Ectodermal cell (in vitro differentiated cells): Measurements from ENCODE around the gene ANKRD36C. TPM values are rescaled to one million over a fixed set of nuclear protein-coding genes. Genes with fewer than 3 reads are reported as not detected.
"Not testable (repeated sequence)": the region's sequence is repeated elsewhere in the genome, so short reads cannot be mapped to it uniquely, and the experiment has no call there.

Source experiments
- H3K27ac ChIP-seq: 2 replicates; pipeline ENCODE4 v1.7.0; 2013; ENCODE audit warnings: mild to moderate bottlenecking, low read depth, low read length; ENCODE audit not compliant: insufficient read depth, poor library complexity, severe bottlenecking
- H3K27me3 ChIP-seq: 2 replicates; pipeline ENCODE4 v1.7.0; 2013; ENCODE audit warnings: mild to moderate bottlenecking, low read length; ENCODE audit not compliant: insufficient read depth, control insufficient read depth, poor library complexity, severe bottlenecking
- H3K36me3 ChIP-seq: one replicate; pipeline ENCODE4 v1.7.0; 2013; ENCODE audit warnings: low read length; ENCODE audit not compliant: control insufficient read depth, insufficient read depth
- H3K4me1 ChIP-seq: one replicate; pipeline ENCODE4 v1.7.0; 2013; ENCODE audit warnings: low read length; ENCODE audit not compliant: control insufficient read depth, insufficient read depth
- H3K4me3 ChIP-seq: 2 replicates; pipeline ENCODE4 v1.7.0; 2013; ENCODE audit warnings: low read depth, low read length, control low read depth; ENCODE audit not compliant: insufficient read depth
- H3K9me3 ChIP-seq: 2 replicates; pipeline ENCODE4 v1.7.0; 2013; ENCODE audit warnings: mild to moderate bottlenecking, low read length, moderate library complexity; ENCODE audit not compliant: control insufficient read depth
- whole genome bisulfite sequencing, 2 experiments: methylation state at CpG; one replicate each; pipeline ENCODE4 v1.1.7; 2013; ENCODE audit warnings: missing lambda C conversion rate in 2 of 2; 5-methylcytosine and 5-hydroxymethylcytosine counted together
- polyA plus RNA-seq, 4 experiments: library from polyadenylated mRNA; stranded (reverse); fragments of 50-300 nt; gene quantifications; one replicate each; pipeline ENCODE4 v1.2.3, GENCODE V29; 2013

Gene ANKRD36C
- 13.6 TPM for polyA plus RNA-seq (2013, experiment 1 of 4)
- polyA plus RNA-seq (2013, experiment 2 of 4): 16.2 TPM
- polyA plus RNA-seq (2013, experiment 3 of 4): 10.4 TPM
- 13.2 TPM for polyA plus RNA-seq (2013, experiment 4 of 4)

DNA sequence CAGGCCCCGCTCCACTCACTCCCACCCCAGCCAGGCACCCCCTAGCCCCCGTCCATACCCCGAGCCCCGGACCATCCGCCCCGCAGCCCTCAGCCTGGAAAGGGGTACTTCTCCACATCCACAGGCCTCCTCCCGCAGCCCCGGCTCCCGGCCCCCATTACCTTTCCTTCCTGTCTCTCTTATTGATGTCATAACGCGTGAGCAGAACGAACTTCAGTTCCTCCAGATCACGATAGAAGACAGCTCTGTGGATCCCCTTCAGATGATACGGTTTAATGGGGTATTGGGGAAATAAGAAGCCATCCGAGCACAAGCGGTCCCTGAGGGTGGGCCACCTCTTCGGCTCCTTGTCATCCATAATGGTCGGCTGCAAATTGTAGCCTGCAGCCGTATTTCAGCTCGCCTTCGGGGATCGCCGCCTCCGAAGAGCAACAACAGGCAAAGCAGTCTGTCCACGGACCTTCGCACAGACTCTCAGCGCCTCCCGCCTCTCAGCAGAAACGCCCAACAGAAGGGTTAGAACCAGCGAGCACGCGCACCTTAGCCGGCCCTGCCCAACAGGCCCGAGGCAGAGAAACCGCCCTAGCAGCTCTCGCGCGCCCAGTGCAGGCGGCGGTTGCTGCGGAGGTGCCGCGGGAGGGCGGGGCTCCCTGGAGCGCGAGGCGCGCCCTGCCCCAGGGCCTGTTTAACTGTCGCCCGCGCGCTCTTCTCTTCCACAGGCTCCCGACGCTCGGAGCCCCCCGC, at the start of gene ANKRD36C:
TSS of gene ANKRD36C (minus strand) at position 474 of the 744 bp plus-strand sequence. CDS start at position 358, 116 bp downstream.
- H3K9me3 ChIP-seq, H3K27ac ChIP-seq, H3K36me3 ChIP-seq, H3K4me1 ChIP-seq, H3K27me3 ChIP-seq: not testable (repeated sequence)
- peak within 1 kb of the TSS; percentile 65 for H3K4me3 ChIP-seq
- WGBS, 2 experiments: 1% methylated on average over 25 of the region's 56 CpGs

GRCh38 chr2:96035554-96035953, 43.9 kb upstream of the ANKRD36C start:
- not testable (repeated sequence) for H3K4me1 ChIP-seq, H3K27ac ChIP-seq, H3K36me3 ChIP-seq, H3K4me3 ChIP-seq, H3K27me3 ChIP-seq, H3K9me3 ChIP-seq
- no CpG with 5 or more reads among the region's 14 CpGs for WGBS, 2 experiments

- not testable (repeated sequence) for H3K27me3 ChIP-seq, H3K36me3 ChIP-seq, H3K27ac ChIP-seq, H3K4me3 ChIP-seq, H3K9me3 ChIP-seq, H3K4me1 ChIP-seq
- WGBS, 2 experiments: no CpG with 5 or more reads among the region's 34 CpGs
Measured at GRCh38 chr2:96034792-96035191, 43.2 kb upstream of the ANKRD36C start, which contains the start of gene GPAT2. Gene GPAT2, minus strand, starts transcription at chr2:96034916. Its CDS starts 2,557 bp downstream, at chr2:96032359.

DNA sequence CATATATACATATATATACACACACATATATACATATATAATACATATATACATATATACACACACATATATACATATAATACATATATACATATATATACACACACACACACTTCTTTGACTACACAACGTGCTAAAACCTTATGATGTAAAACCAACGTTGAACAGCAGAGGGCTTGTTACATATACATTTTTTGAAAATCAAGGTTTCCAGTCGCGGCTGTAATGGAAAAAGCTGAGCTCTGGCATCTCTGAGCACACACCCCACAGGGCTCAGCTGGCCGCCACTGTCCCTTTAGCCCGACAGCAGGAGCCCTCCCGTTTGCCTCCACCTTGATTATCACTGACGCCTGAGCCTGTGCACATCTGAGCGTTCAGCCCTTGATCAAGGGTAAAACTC, 42.4 kb upstream of the ANKRD36C start:
- not testable (repeated sequence) for H3K27me3 ChIP-seq, H3K9me3 ChIP-seq, H3K36me3 ChIP-seq, H3K27ac ChIP-seq, H3K4me1 ChIP-seq, H3K4me3 ChIP-seq
- no CpG with 5 or more reads among the region's 9 CpGs for WGBS, 2 experiments

DNA sequence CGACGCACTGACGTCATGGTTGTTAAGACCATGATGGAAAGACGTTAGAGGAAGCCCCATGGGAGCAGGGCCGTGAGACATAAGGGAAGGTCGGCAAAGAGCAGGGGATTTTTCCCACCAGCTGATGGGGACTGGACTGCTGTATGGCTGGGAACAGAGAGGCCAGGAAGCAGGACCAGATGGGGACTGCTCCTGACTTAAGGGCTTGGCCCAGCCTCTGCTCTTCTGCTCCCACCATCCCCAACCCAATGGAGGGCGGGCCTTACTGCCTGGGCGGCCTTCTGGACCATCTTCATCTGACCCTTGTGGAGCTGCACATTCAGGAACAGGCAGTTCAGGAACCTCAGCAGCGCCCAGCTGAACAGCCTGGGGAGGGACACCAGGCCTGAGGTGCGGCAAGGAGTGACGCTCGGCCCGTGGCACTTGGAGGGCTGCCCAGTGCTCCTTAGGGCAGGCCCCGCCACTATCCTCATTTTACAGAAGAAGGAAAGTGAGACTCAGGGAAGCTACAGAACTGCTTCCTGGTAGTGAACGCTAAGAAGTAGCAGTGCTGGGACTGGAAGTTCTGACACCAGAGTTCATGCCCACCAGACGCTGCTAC, 36.2 kb upstream of the ANKRD36C start:
- H3K27ac ChIP-seq, H3K9me3 ChIP-seq, H3K36me3 ChIP-seq, H3K4me1 ChIP-seq, H3K27me3 ChIP-seq, H3K4me3 ChIP-seq: not testable (repeated sequence)
- WGBS, 2 experiments: no CpG with 5 or more reads among the region's 16 CpGs

DNA sequence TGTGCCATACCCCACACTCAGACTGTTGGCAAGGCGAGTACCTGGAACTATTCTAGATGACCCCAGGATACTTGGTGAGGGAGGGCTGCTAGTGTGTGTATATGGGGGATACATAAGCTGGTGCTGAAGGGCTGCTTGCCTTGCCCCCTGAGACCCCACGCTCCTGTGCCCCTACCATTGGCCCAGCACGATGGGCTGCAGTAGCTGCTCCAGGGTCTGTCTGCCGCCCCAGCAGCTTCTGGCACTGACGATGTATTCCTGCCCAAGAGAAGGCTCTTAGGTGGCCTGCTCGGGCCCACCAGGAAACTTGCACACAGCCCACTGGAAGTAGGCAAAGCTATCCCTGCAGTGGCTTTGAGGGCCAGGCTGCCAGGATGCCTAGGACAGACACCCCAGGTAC, 34.1 kb upstream of the ANKRD36C start:
- not testable (repeated sequence) for H3K27ac ChIP-seq, H3K36me3 ChIP-seq, H3K4me3 ChIP-seq, H3K27me3 ChIP-seq, H3K9me3 ChIP-seq, H3K4me1 ChIP-seq
- 94 to 96% methylated on average over 4 to 5 of the region's 6 CpGs for WGBS, 2 experiments

DNA sequence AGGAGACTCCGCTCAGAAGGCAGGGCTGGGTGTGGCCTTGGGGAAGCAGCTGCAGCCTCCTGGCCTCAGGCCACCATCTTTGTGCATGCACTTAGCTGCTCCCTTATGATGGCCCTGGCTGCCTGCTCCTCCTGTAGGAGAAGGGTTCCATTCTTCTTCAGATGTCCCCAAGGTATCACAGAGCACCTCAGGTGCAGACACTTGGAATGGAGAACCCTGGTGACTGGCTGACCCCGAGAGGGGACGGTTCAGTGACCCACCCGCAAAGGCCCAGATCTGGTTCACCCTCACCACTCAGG, 33.5 kb upstream of the ANKRD36C start:
- no peak overlapping the region for H3K4me3 ChIP-seq
- H3K9me3 ChIP-seq: no peaks in the 10 kb centered on the region
- WGBS, 2 experiments: 89 to 99% methylated on average over 4 of the region's 4 CpGs
- H3K4me1 ChIP-seq: no peaks in the 10 kb centered on the region
- no peaks in the 10 kb centered on the region for H3K36me3 ChIP-seq
- no peak overlapping the region for H3K27ac ChIP-seq
- H3K27me3 ChIP-seq: no peaks in the 10 kb centered on the region

GRCh38 chr2:96024336-96025193, 32.9 kb upstream of the ANKRD36C start:
- 93 to 94% methylated on average over 27 of the region's 27 CpGs for WGBS, 2 experiments
- Histone ChIP-seq H3K4me3 (no peak overlapping the region), H3K27me3 (no peaks in the 10 kb centered on the region)

GRCh38 chr2:96023701-96024100, 32.1 kb upstream of the ANKRD36C start:
- not testable (repeated sequence) for H3K4me3 ChIP-seq, H3K4me1 ChIP-seq, H3K36me3 ChIP-seq, H3K27me3 ChIP-seq, H3K27ac ChIP-seq, H3K9me3 ChIP-seq
- 95 to 98% methylated on average over 6 to 7 of the region's 7 CpGs for WGBS, 2 experiments

More at GRCh38 chr2:96024336-96025193, 32.9 kb upstream of the ANKRD36C start:
- no peaks in the 10 kb centered on the region for H3K9me3 ChIP-seq
- H3K36me3 ChIP-seq: no peaks in the 10 kb centered on the region
- no peak overlapping the region for H3K27ac ChIP-seq
- no peaks in the 10 kb centered on the region for H3K4me1 ChIP-seq
